ENCODE results near the gene DLGAP4. TPM values are rescaled to one million over a fixed set of nuclear protein-coding genes. Genes with fewer than 3 reads are reported as not detected.

Gene DLGAP4
- total and polyA plus RNA-seq, 2 experiments from 2014 or later = 14.3 to 68.1 TPM

GRCh38 chr20:36478137-36478905 is 172.2 kb downstream of the DLGAP4 start:
- Histone ChIP-seq H3K27me3 (replicated peaks; ENCODE audit: insufficient read depth) (no peaks in the 10 kb centered on the region), H3K27ac (peak overlapping the region; percentile 21; the same call in 1 of the 2 replicates), H2AFZ (no peak overlapping the region), H3K9me3 (ENCODE audit: low read depth) (no peaks in the 10 kb centered on the region), H4K20me1 (ENCODE audit: insufficient read depth) (peaks cover 42% of the 10 kb centered on the region), H3K79me2 (ENCODE audit: insufficient read depth) (peaks cover 100% of the 10 kb centered on the region), H3K9me2 (ENCODE audit: insufficient read depth) (no peaks in the 10 kb centered on the region), H3K4me3 (no peak overlapping the region), H3K4me2 (ENCODE audit: unreplicated experiment) (no peak overlapping the region), H3F3A (ENCODE audit: insufficient read depth) (peaks cover 69% of the 10 kb centered on the region), H3K9ac (no peak overlapping the region), H3K36me3 (ENCODE audit: low read depth) (no peaks in the 10 kb centered on the region), H3K4me1 (ENCODE audit: insufficient read depth) (peaks cover 61% of the 10 kb centered on the region)
- TF ChIP-seq EZH2phosphoT487 (IDR thresholded peaks at IDR 0.05; ENCODE audit: insufficient read depth, low read depth) (no peak), EZH2 (IDR thresholded peaks at IDR 0.05; ENCODE audit: insufficient read depth, poor library complexity, severe bottlenecking) (no peak)
- WGBS, 2 experiments (ENCODE audit: low coverage in 1 of 2, low lambda C conversion rate in 2 of 2, missing lambda C conversion rate in 2 of 2) = 61 to 64% methylated on average over 7 of the region's 7 CpGs
- DNase-seq = peak; percentile 43
- in situ Hi-C loops (cut with MboI) = no loop called here

- Histone ChIP-seq H3K27me3 (replicated peaks; ENCODE audit: insufficient read depth) (no peaks in the 10 kb centered on the region), H3K4me1 (ENCODE audit: insufficient read depth) (peaks cover 61% of the 10 kb centered on the region), H3F3A (ENCODE audit: insufficient read depth) (peaks cover 61% of the 10 kb centered on the region), H3K79me2 (ENCODE audit: insufficient read depth) (peaks cover 100% of the 10 kb centered on the region), H3K4me2 (ENCODE audit: unreplicated experiment) (no peak overlapping the region), H4K20me1 (ENCODE audit: insufficient read depth) (peaks cover 55% of the 10 kb centered on the region), H3K9me3 (ENCODE audit: low read depth) (no peaks in the 10 kb centered on the region), H3K9me2 (ENCODE audit: insufficient read depth) (no peaks in the 10 kb centered on the region), H3K9ac (no peak overlapping the region), H3K27ac (no peak overlapping the region), H2AFZ (no peak overlapping the region), H3K4me3 (no peak overlapping the region), H3K36me3 (ENCODE audit: low read depth) (no peaks in the 10 kb centered on the region)
- TF ChIP-seq EZH2phosphoT487 (IDR thresholded peaks at IDR 0.05; ENCODE audit: insufficient read depth, low read depth) = no peak
- TF ChIP-seq EZH2 (IDR thresholded peaks at IDR 0.05; ENCODE audit: insufficient read depth, poor library complexity, severe bottlenecking) = no peak
- DNase-seq = no peak
- WGBS, 2 experiments (ENCODE audit: low coverage in 1 of 2, low lambda C conversion rate in 2 of 2, missing lambda C conversion rate in 2 of 2) = 98 to 100% methylated on average over 2 of the region's 2 CpGs
- in situ Hi-C loops (cut with MboI) = no loop called here
These were observed 173.8 kb downstream of the DLGAP4 start for GRCh38 chr20:36479938-36480337.

GRCh38 chr20:36480456-36481048 is 174.4 kb downstream of the DLGAP4 start:
- peaks cover 57% of the 10 kb centered on the region for H4K20me1 ChIP-seq (ENCODE audit: insufficient read depth)
- WGBS, 2 experiments (ENCODE audit: low coverage in 1 of 2, low lambda C conversion rate in 2 of 2, missing lambda C conversion rate in 2 of 2) = 89% methylated on average over 5 of the region's 5 CpGs
- in situ Hi-C loops (cut with MboI) = no loop called here

GRCh38 chr20:36481380-36482043 is 175.4 kb downstream of the DLGAP4 start:
- H3K9ac ChIP-seq = peak overlapping the region; percentile 41
- WGBS, 2 experiments (ENCODE audit: low coverage in 1 of 2, low lambda C conversion rate in 2 of 2, missing lambda C conversion rate in 2 of 2) = 40 to 44% methylated on average over 9 of the region's 9 CpGs
- DNase-seq = peak; percentile 69

More at GRCh38 chr20:36480456-36481048, 174.4 kb downstream of the DLGAP4 start:
- peaks cover 100% of the 10 kb centered on the region for H3K79me2 ChIP-seq (ENCODE audit: insufficient read depth)
- H3K9me2 ChIP-seq (ENCODE audit: insufficient read depth) = no peaks in the 10 kb centered on the region
- H3K9me3 ChIP-seq (ENCODE audit: low read depth) = no peaks in the 10 kb centered on the region
- H3K27ac ChIP-seq = peak overlapping the region; percentile 59; the same call in 1 of the 2 replicates
- no peaks in the 10 kb centered on the region for H3K36me3 ChIP-seq (ENCODE audit: low read depth)
- 0 out of 2 replicates have a peak overlapping the region, but pooled peaks have one; percentile 41 for H3K9ac ChIP-seq
- H3K4me1 ChIP-seq (ENCODE audit: insufficient read depth) = peaks cover 57% of the 10 kb centered on the region
- H3K4me2 ChIP-seq (ENCODE audit: unreplicated experiment) = no peak overlapping the region
- no peak for DNase-seq
- peaks cover 56% of the 10 kb centered on the region for H3F3A ChIP-seq (ENCODE audit: insufficient read depth)
- H3K4me3 ChIP-seq = no peak overlapping the region
- no peak for TF ChIP-seq EZH2phosphoT487 (IDR thresholded peaks at IDR 0.05; ENCODE audit: insufficient read depth, low read depth)
- TF ChIP-seq EZH2 (IDR thresholded peaks at IDR 0.05; ENCODE audit: insufficient read depth, poor library complexity, severe bottlenecking) = no peak
- H3K27me3 ChIP-seq (replicated peaks; ENCODE audit: insufficient read depth) = no peaks in the 10 kb centered on the region
- H2AFZ ChIP-seq = no peak overlapping the region

More at GRCh38 chr20:36481380-36482043, 175.4 kb downstream of the DLGAP4 start:
- Histone ChIP-seq H2AFZ (no peak overlapping the region), H3K4me2 (ENCODE audit: unreplicated experiment) (peak overlapping the region; percentile 14), H3K4me3 (no peak overlapping the region), H3K36me3 (ENCODE audit: low read depth) (no peaks in the 10 kb centered on the region), H3K4me1 (ENCODE audit: insufficient read depth) (peaks cover 52% of the 10 kb centered on the region), H3K9me2 (ENCODE audit: insufficient read depth) (no peaks in the 10 kb centered on the region), H3K27me3 (replicated peaks; ENCODE audit: insufficient read depth) (no peaks in the 10 kb centered on the region), H3K27ac (peak overlapping the region; percentile 59), H4K20me1 (ENCODE audit: insufficient read depth) (peaks cover 56% of the 10 kb centered on the region), H3F3A (ENCODE audit: insufficient read depth) (peaks cover 46% of the 10 kb centered on the region), H3K9me3 (ENCODE audit: low read depth) (no peaks in the 10 kb centered on the region), H3K79me2 (ENCODE audit: insufficient read depth) (peaks cover 100% of the 10 kb centered on the region)
- in situ Hi-C loops (cut with MboI) = no loop called here
- TF ChIP-seq EZH2phosphoT487 (IDR thresholded peaks at IDR 0.05; ENCODE audit: insufficient read depth, low read depth) (no peak), EZH2 (IDR thresholded peaks at IDR 0.05; ENCODE audit: insufficient read depth, poor library complexity, severe bottlenecking) (no peak)
